Astrocyte (in vitro differentiated cells and primary cell): ENCODE data around the gene CXCR5.

ENCODE experiments used
- EZH2 ChIP-seq: IDR thresholded peaks from 2 replicates; pipeline ENCODE4 v1.6.1; 2012; ENCODE audit warnings: mild to moderate bottlenecking, low read length, inconsistent platforms; ENCODE audit not compliant: insufficient read depth
- TF ChIP-seq, protein P1 (sequence below): IDR thresholded peaks from 2 replicates; pipeline ENCODE4 v1.5.1; 2011; ENCODE audit warnings: low read depth, mild to moderate bottlenecking, inconsistent platforms, low read length, moderate library complexity; ENCODE audit not compliant: insufficient read depth

DNA sequence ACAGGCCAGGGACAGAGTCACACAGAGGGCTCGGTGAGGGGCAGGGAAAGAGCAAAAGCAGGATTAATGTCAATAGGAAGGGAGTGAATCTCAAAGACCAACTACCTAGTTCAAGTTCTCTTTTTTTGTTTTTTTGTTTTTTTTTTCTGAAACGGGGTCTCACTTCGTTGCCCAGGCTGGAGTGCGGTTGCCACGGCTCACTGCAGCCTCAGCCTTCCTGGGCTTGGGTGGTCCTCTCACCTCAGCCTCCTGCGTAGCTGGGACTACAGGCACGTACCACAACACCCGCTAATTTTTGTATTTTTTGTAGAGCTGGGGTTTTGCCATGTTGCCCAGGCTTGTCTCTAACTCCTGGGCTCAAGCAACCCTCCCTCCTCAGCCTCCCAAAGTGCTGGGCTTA lies 51.7 kb downstream of the CXCR5 start:
- TF ChIP-seq, protein P1, sequence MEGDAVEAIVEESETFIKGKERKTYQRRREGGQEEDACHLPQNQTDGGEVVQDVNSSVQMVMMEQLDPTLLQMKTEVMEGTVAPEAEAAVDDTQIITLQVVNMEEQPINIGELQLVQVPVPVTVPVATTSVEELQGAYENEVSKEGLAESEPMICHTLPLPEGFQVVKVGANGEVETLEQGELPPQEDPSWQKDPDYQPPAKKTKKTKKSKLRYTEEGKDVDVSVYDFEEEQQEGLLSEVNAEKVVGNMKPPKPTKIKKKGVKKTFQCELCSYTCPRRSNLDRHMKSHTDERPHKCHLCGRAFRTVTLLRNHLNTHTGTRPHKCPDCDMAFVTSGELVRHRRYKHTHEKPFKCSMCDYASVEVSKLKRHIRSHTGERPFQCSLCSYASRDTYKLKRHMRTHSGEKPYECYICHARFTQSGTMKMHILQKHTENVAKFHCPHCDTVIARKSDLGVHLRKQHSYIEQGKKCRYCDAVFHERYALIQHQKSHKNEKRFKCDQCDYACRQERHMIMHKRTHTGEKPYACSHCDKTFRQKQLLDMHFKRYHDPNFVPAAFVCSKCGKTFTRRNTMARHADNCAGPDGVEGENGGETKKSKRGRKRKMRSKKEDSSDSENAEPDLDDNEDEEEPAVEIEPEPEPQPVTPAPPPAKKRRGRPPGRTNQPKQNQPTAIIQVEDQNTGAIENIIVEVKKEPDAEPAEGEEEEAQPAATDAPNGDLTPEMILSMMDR, result no peak
- TF ChIP-seq EZH2, result no peak
